ENCODE results near the gene LONRF2.

- TF ChIP-seq CTCF (conservative IDR thresholded peaks at IDR 0.05; ENCODE audit: low read depth, low read length): no peak
- no peak for TF ChIP-seq EZH2 (IDR thresholded peaks at IDR 0.05; ENCODE audit: borderline replicate concordance, low read depth, low read length, poor library complexity, severe bottlenecking)
These were observed 28.4 kb upstream of the LONRF2 start for GRCh38 chr2:100350661-100351185.
